Fibroblast of peridontal ligament (primary cell): ENCODE measurements around the gene FBXO46.
"Not testable (repeated sequence)": the region's sequence is repeated elsewhere in the genome, so short reads cannot be mapped to it uniquely, and the experiment has no call there.

Source experiments
- DNase-seq: peaks from one replicate; pipeline ENCODE4 v3.0.0-alpha.2; 2010; ENCODE audit errors: extremely low read depth

The FBXO46 gene

GRCh38 chr19:45766296-45766868 lies 35.7 kb upstream of the FBXO46 start:
- no peak for DNase-seq

GRCh38 chr19:45765702-45766295 lies 35.1 kb upstream of the FBXO46 start:
- no peak for DNase-seq

- DNase-seq = no peak
Observed at GRCh38 chr19:45764945-45765701, 34.4 kb upstream of the FBXO46 start.

- no peak for DNase-seq
Observed at GRCh38 chr19:45764475-45764874, 33.8 kb upstream of the FBXO46 start.

- no peak for DNase-seq
Observed at GRCh38 chr19:45763691-45764294, 33.1 kb upstream of the FBXO46 start.

DNA sequence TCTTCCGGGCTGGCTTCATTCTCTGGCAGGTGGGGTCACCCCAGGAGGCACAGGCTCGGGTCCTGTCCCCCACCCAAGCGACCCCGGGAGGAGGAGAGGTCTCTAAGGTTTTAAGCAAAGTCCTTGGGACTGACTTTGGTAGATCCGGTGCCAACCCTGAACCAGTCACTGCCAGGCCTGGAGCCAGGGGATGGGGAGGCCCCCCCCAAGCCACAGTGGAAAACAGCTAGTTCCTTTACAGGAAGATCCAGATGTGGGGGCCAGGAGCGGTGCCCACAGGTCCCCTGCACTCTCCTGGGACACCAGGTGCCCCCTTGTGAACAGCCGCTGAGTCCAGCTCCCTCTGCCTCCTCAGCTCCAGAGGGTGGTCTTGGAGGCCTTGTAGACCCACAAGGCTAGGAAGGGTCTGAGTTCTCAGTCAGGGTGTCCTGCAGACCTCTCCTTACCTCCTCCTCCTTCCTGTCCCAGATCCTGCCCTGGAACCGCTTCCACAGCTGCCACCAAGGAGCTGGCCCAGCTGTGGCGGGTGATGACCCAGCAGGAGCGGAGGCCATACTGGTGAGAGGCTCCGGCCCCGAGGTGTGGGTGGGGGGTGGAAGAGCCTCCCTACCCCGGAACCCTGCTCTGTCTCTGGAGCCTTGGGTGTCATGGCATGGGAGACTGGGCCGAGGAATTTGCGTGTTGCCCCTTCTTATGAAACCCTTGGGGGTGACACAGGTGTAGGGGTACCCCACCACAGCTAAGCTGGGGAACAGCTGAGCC lies 32.4 kb upstream of the FBXO46 start:
- no peak for DNase-seq

- no peak for DNase-seq
Observed at GRCh38 chr19:45761714-45762113, 31.0 kb upstream of the FBXO46 start.

DNA sequence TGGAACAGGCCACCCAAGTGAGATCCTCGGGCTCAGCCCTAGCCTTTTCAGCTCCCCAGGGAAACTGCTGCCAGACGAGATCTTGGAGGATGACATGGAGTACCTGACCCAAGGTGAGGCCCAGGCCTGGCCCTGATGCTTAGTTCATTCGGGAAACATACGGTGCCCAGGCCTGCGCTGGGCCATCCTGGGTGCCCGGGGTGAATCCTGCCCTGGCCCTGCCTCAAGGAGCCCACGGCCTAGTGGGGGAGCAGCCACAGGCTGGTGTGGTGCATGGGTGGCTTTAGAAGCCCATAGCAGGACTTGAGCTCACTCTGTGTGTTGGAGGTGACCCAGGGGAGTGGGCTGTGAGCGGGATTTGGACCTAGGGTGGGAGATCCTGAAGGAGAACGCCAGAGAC lies 28.2 kb upstream of the FBXO46 start:
- no peak for DNase-seq

- DNase-seq = no peak
Observed at GRCh38 chr19:45757695-45758094, 27.0 kb upstream of the FBXO46 start.

GRCh38 chr19:45754323-45754722 lies 23.6 kb upstream of the FBXO46 start:
- no peak for DNase-seq

DNA sequence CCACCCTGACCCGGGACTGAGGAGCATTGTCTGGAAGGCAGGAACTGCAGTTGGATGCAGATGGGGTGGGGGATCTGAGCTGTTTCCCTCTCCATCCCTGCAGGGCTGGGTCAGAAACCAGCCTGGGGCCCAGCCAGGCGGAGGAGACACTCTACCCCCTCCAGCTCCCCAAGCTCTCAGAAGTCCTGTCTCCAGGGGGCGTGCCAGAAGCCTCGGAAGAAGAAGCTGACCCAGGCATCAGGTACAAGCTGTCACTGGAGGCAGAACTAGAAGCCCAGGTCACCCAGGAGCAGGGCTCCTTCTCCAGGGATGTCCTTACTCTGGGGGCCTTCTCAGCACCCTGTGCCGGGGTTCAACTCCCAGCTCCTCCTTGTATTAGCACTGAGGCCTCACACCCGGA lies 22.9 kb upstream of the FBXO46 start:
- DNase-seq = no peak

- DNase-seq = no peak
Observed at GRCh38 chr19:45752639-45753038, 21.9 kb upstream of the FBXO46 start.

- not testable (repeated sequence) for DNase-seq
Observed at GRCh38 chr19:45751483-45751882, 20.8 kb upstream of the FBXO46 start.

- no peak for DNase-seq
Observed at GRCh38 chr19:45747513-45747912, 16.8 kb upstream of the FBXO46 start.

GRCh38 chr19:45746866-45747265 lies 16.2 kb upstream of the FBXO46 start:
- DNase-seq = no peak

GRCh38 chr19:45745606-45746005 lies 14.9 kb upstream of the FBXO46 start:
- DNase-seq = no peak

DNA sequence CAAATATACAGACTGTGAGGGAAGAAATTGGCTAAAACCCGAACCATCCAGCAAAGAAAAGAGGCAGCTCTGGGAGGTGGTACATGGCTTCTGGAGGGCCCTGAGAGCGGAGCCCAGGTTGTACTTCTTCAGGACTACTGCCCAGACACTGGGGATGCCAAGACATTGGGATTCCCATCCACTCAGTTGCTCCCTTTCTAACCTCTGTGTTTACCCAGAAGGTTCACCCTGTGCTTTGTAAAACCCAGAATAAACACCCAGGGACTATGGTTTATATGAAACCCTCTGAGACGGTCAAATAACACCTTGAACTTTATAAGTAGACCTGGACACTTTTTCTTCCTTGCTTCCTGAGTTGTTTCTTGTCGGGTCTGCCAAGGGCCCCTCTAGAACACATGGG lies 12.3 kb upstream of the FBXO46 start:
- no peak for DNase-seq

DNA sequence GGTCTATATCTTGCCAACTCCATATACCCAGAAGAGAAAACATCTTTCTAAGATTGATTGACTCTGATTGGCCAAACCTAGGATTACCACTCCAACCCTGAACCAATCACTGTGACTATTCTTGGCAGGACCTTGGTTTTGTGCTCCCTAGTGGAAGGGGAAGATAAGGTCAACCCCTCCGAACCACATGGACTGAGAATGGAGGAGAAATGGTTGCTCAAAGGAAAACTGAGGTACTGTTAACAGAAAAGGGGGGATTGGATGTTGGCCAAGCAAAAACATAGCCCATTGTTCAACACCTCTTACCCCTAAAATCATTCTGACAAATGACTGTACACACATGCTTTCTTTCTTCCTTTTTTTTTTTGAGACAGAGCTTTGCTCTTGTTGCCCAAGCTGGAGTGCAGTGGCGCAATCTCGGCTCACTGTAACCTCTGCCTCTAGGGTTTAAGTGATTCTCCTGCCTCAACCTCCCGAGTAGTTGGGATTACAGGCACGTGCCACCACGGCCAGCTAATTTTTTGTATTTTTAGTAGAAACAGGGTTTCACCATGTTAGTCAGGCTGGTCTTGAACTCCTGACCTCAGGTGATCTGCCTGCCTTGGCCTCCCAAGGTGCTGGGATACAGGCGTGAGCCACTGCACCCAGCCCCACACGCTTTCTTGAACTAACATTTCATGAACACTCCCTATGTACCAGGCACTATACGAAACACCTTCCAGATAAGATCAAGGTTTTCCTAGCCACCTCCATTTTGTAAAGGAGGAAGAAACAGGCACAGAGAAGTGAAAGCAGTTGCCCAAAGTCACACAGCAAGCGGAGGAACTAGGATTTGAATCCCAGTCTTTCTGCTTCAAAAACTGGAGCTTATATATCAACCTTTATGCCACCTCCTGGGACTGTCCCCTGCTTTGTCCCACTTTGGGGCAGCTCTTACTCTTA lies 9.1 kb upstream of the FBXO46 start:
- no peak for DNase-seq

DNA sequence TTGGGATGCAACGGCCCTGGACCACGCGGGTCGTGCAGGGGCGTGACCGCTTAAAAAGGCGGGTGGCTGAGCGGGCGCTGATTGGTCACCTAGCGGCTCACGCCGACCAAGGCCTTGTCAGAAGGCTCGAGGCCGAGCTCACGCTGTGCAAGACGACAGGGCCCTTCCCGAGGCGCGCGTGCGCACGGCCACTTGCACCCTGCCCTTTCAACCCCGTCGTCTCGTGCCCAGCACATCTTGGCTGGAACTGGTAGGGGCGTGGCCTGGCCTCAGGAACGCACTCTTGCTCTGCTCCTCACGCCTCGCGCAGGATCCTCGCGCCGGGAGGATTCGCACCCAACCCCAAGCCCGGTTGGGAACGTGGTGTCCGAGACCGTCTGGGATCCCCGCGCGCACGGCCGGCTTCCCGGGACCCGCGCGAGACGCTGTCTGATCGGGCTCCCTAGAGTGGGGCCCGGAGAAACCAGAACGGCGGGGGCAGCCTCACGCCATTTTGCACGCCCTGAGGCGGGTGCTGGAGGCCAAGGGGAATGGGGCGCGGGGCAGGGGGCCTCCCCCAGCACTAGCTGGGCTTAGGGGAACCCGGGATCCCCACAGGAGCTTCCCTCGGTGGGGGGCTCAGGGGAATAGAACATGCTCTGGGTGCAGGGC lies 2.6 kb upstream of the FBXO46 start, which contains the start of gene MEIOSIN:
MEIOSIN (plus strand) TSS at position 280 of the 651 bp plus-strand sequence. CDS start 1,938 bp downstream, outside the sequence.
- no peak for DNase-seq

DNA sequence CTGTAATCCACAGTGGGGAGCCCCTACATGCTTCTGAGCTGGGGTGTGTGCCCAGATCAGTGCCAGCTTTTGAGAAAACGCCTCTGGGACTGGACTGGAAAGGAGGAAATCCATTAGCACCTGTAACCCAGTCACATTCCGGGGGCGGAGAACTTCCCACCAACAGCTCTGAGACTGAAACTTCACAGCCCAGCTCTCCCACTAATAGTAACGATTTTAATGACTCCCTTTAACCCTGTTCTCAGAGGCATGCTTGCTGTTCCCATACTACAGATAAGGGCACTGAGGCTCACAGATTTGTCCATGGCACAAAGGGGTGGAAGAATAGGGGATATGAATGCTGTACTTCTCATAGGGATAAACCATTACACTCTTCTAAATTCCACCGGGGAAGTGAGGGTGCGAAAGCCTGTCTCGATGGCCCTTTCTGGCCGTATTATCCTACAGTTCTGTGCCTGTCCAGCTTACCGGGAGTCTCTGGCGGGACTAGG lies 851 bp downstream of the FBXO46 start:
- DNase-seq = no peak
